RWPE1 (cell line): ENCODE results near the gene EPS8L3.
A peak's percentile ranks its signal among the peaks of the same experiment; 100 is the strongest.

ENCODE experiments used
- CTCF ChIA-PET: fragments of 350-600 bp; sonication (Branson Sonifier 250); formaldehyde crosslinking; extraction: SDS; loops from one replicate; lab custom pipeline; 2021; lab: Yijun Ruan, JAX
- POLR2A ChIA-PET: fragments of 400-600 bp; formaldehyde crosslinking; extraction: SDS; loops from one replicate; lab custom pipeline; 2020; ENCODE audit warnings: antibody characterized with exemption; ENCODE audit not compliant: low non-redundant PET; lab: Yijun Ruan, JAX
- DNase-seq: peaks from one replicate; pipeline ENCODE4 v3.0.0; 2012; ENCODE audit warnings: low spot score
- H3K27ac ChIP-seq: fragments of 450-650 bp; 2 replicates; pipeline ENCODE4 v1.5.1; 2017
- CTCF ChIP-seq: fragments of 450-650 bp; conservative IDR thresholded peaks from 2 replicates; pipeline ENCODE4 v1.5.1; 2017; ENCODE audit warnings: low read depth, mild to moderate bottlenecking

The EPS8L3 gene

GRCh38 chr1:109772658-109773202 lies 9.0 kb upstream of the EPS8L3 start:
- CTCF ChIA-PET, result interaction anchor here (0.6 to 11.7 kb wide), 6 partner anchors 43 to 340 kb away, joined by 3 to 239 read pairs (median 18); partner anchors contain the start of gene AHCYL1
- POLR2A ChIA-PET, result no interaction called here
- DNase-seq, result no peak
- no peak for TF ChIP-seq CTCF
- H3K27ac ChIP-seq, result no peak overlapping the region

DNA sequence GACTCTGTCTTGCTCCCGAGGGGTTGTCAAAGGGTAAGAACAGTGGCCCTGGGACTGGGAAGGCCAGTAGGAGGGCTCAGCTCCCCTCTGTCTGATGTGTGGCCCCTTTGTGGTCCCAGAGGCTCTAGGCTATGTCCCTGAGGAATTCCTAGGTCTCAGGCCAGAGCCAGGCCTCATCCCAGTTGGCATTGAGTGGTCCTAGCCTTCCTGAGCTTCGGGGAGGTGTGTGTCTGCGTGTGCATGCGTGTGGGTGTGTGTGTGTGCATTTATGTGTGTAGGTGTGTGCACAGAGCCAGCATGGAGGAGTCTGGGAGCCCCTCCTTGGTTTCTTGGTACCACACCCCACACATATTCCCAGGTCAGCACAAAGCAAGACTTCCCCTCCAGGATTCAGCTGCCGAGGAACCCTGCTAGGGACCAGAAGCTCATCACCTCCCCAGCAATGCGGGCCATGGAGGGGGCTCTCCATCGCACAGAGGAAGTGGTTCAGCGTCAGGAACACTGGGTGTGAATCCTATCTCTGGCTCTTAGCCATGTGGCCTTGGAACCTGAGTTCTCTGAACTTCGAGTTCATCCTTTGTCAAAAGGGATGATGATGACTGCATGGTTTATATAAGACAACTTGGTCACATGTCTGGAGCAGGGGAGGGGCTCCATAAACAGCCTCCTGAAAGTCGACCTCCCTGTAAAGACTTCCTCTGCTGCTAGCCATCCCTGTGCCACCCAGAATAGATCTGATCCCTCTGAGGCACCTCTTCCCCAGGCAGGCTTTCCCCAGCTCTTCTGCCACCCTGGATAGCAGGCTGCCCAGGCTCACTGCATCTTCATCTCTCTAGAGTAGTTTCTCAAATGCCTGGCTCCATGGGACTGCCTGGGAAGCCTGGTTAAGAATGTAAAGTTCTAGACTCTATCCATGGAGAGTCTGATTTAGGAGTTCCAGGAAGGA lies 8.3 kb upstream of the EPS8L3 start:
- ChIA-PET POLR2A (interaction anchor here (0.8 kb wide), 1 partner anchor 212 kb away, joined by 3 read pairs; the partner anchor contains the start of gene AHCYL1), CTCF (interaction anchor here (0.9 to 11.7 kb wide), 4 partner anchors 133 to 334 kb away, joined by 3 to 239 read pairs (median 65); partner anchors contain the start of gene AHCYL1)
- DNase-seq, result no peak
- no peak overlapping the region for H3K27ac ChIP-seq
- no peak for TF ChIP-seq CTCF

DNA sequence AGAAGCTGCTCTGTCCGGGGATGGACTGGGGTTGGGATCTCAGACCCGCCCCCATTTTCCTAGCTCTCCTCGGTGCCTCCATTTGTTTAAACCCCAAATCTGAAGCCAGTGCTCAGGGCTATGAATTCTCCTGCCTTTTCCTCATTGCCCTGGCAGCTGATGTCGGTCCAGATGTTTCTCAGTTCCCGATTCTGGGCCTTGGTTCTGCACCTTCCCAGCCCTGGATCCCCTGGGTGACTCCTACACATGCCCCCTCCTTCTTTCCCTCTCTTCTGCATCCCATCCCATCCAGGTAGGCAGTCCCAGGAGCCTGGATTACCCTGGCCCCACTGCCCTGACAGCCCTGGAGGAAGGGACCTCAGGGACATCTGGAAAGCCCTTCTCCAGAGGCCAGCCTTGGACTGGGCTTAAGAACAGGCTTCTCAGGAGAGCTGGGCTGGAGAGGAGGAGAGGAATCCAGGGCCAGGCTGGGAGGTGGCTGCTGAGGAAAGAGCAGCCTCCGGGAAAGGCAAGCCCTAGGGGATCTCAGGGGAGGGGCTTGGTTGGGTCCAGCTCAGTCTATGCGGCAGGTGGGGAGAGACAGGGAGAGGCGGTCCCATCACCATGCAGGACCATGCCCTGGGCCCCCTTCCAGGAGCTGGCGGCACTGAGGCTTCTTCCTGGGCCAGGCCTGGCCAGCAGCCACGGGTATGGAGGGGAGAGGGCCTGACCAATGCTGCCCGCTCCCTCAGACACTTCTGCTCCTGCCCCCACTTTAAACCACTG lies 6.8 kb upstream of the EPS8L3 start:
- CTCF ChIA-PET, result interaction anchor here (8.2 kb wide), 1 partner anchor 132 kb away, joined by 97 read pairs; no protein-coding TSS in a partner anchor
- H3K27ac ChIP-seq, result no peak overlapping the region
- DNase-seq, result no peak
- POLR2A ChIA-PET, result no interaction called here
- TF ChIP-seq CTCF, result no peak

DNA sequence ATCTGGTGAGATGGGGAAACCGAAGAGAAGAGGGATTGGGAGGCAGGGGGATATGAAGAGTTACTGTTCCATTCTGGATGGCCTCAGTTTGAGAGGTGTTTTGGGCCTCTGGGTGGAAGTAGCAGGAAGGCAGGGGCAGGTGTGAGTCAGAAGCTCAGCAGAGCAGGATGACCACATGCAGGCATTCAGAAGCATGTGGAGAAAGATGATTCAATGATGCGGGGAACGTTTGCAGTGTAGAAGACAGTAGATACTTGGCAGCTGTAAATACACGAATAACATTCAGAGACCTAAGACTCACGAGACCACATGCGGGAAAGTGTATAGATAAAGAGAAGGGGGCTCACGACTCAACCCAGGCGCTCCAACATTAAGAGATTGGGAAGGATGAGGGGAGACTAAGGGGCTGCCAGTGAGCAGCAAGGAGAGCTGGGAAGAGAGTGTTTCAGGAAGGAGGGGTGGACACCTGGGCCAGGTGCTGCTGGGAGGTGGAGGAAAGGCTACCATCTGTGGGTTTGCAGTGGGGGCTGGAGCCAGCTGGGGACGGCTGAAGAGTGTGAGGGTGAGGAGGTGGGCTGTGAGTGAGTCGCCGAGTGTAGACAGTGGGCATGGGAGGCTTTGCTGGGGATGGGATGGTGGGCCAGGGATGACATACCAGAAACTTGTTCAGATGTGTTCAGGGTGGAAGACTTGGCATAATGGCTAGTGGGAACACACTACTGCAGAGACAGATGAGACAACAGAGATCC lies 5.8 kb upstream of the EPS8L3 start:
- no peak overlapping the region for H3K27ac ChIP-seq
- DNase-seq, result peak; percentile 43
- POLR2A ChIA-PET, result no interaction called here
- CTCF ChIA-PET, result no interaction called here
- TF ChIP-seq CTCF, result no peak

GRCh38 chr1:109768820-109769219 lies 5.1 kb upstream of the EPS8L3 start:
- no peak overlapping the region for H3K27ac ChIP-seq
- TF ChIP-seq CTCF, result no peak
- CTCF ChIA-PET, result no interaction called here
- POLR2A ChIA-PET, result no interaction called here
- no peak for DNase-seq
